Measurements from ENCODE around the gene R3HDM2. TPM values are rescaled to one million over a fixed set of nuclear protein-coding genes. Genes with fewer than 3 reads are reported as not detected.
A peak's percentile ranks its signal among the peaks of the same experiment; 100 is the strongest.
"Not testable (repeated sequence)": the region's sequence is repeated elsewhere in the genome, so short reads cannot be mapped to it uniquely, and the experiment has no call there.

Gene R3HDM2
- polyA plus RNA-seq, 1 donor from 2014 or later = 19.2 TPM

DNA sequence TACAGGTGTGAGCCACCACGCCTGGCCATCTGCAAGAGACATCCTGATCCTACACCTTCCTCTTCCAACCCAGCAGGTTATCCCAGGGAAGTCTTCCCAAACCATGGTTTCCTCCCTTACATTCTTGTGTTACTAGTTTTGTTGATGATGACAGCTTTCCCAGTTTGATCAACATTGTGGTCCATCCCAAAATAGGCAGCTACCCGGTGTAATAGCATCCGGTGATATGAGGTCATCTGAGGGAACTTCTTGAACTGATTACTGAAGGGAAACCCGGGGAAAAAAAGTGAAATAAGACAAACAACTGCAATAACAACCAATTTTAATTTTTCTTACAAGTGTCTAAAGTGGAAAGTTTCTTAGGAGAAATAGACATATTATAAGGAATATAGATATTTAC, 134.6 kb downstream of the R3HDM2 start:
- Mint-ChIP-seq H3K4me3 (no peak overlapping the region), H3K36me3 (peaks cover 5% of the 10 kb centered on the region), H3K27ac (no peak overlapping the region), H3K4me1 (peaks cover 0 to 5% (median 0%) of the 10 kb centered on the region in 3 donors), H3K27me3 (no peaks in the 10 kb centered on the region), H3K9me3 (no peaks in the 10 kb centered on the region)

DNA sequence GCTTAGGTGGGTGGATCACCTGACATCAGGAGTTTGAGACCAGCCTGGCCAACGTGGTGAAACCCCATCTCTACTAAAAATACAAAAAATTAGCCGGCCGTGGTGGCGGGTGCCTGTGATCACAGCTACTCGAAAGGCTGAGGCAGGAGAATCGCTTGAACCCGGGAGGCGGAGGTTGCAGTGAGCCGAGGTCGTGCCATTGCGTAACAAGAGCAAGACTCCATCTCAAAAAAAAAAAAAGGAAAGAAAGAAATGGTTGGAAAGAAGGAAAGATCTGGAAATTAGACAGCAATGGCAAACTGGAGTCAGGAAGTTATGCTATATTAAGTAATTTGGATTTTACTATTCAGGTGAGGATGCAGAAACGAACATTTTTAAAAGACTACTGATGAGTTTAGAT, 148.8 kb downstream of the R3HDM2 start:
- not testable (repeated sequence) for H3K4me3 Mint-ChIP-seq, H3K27ac Mint-ChIP-seq, H3K27me3 Mint-ChIP-seq, H3K9me3 Mint-ChIP-seq
- Mint-ChIP-seq H3K36me3 (peaks cover 17% of the 10 kb centered on the region), H3K4me1 (peaks cover 18 to 23% (median 21%) of the 10 kb centered on the region in 3 donors)

DNA sequence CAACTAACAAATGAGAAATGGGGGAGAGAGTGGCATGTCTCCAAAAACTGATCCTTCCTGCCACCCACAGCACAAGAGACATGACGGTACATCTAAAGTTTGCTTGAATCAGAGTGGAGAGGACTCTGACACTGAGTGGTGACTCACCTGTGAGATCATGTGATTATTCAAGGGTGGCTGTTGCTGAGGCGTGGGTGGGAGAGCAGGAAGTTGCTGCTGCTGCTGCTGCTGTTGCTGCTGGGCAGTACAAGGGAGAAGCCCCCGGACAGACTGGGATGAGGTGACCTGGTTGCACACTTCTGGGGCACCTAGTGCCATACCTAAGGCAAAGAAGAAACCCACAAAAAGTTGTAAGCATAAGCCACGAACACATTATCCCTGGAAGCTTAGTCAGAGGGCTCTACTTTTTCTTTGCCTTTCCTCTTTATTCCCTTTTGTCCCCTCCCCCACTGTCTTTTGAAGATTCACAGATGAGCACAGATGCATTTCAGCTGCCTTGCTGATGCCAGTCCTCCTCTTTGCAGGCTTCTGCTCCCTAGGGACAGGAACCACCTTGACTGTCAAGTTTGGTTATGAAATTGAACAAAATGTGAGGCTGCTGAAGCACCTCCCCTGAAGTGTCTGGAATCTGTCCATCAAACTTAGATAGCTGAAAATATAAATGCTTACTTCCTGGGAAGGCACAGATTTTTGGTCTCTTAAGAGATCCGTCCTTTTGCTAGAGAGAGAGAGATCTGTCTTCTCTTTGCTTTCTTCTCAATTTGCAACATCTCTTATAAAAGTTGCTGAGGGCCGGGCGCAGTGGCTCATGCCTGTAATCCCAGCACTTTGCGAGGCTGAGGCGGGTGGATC, 150.4 kb downstream of the R3HDM2 start:
- H3K27me3 Mint-ChIP-seq = no peaks in the 10 kb centered on the region
- H3K27ac Mint-ChIP-seq = peak overlapping the region; percentile 74 to 94 (median 88)
- H3K4me3 Mint-ChIP-seq = peak overlapping the region; percentile 24 to 86 (median 74)
- peaks cover 15 to 21% (median 18%) of the 10 kb centered on the region in 3 donors for H3K4me1 Mint-ChIP-seq
- no peaks in the 10 kb centered on the region for H3K9me3 Mint-ChIP-seq
- H3K36me3 Mint-ChIP-seq = peaks cover 19% of the 10 kb centered on the region

DNA sequence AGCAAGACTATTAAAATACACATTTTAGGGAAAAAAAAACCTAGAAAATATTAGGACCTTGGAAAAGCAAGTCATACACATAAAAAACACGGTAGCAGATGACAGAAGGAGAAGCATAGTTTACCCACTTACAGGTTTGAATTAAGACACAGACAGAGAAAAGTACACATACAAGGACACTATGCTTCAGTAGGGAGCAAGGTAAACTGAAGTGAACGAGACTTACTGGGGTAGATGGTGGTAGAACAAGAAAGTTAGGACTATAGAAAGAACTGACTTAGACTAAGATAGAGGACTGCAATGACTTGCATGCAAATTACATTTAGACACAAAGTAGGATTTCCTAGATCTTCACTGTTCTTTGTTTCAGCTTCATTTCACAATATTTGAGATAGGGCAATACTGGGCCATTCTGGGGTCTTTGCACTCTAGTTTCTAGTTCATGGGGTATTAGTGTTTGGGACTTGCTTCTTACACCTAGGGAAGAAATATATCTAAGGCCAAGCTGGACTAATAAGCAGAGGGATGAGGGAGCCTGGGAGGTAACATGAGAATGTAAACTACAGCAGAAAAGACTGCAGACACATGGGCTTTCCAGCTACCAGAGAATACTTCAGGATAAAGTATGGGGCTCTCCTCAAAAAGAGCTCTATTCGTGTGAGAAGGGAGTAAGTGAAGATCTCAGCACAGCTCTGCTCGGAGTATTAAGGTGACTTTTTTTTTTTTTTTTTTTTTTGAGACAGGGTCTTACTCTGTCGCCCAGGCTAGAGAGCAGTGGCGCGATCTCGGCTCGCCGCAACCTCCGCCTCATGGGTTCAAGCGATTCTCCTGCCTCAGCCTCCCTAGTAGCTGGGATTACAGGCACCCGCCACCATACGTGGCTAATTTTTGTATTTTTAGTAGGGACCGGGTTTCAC, 152.1 kb downstream of the R3HDM2 start:
- Mint-ChIP-seq H3K9me3 (no peaks in the 10 kb centered on the region), H3K4me3 (no peak overlapping the region), H3K4me1 (peaks cover 15 to 21% (median 18%) of the 10 kb centered on the region in 3 donors), H3K27ac (peak overlapping the region; percentile 21 to 84 (median 36)), H3K27me3 (no peaks in the 10 kb centered on the region), H3K36me3 (peaks cover 21% of the 10 kb centered on the region)

DNA sequence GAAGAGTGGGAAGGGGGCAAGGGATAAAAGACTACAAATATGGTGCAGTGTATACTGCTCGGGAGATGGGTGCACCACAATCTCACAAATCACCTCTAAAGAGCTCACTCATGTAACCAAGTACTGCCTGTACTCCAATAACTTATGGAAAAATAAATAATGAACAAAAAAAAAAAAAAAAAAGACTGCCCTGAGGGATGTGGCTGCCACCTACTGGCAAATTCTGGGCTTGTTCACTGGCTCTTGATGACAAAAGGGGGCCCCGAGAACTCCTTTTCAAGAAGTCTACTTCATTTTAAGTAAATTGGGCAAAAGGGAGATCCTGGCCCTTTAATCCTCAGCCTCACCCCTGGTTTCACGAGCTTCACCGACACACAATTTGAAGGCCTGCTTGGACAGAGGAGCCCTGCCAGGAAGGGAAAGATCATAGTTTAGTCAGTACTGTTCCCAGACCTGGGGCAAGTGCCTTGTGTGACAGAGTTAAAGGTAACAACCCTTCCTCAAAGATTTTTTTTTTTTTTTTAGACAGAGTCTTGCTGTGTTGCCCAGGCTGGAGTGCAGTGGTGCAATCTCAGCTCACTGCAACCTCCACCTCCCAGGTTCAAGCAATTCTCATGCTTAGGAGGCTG, 153.8 kb downstream of the R3HDM2 start:
- Mint-ChIP-seq H3K27ac (no peak overlapping the region), H3K36me3 (peaks cover 12% of the 10 kb centered on the region), H3K27me3 (no peaks in the 10 kb centered on the region), H3K9me3 (no peaks in the 10 kb centered on the region), H3K4me3 (no peak overlapping the region), H3K4me1 (peaks cover 15 to 19% (median 18%) of the 10 kb centered on the region in 3 donors)

DNA sequence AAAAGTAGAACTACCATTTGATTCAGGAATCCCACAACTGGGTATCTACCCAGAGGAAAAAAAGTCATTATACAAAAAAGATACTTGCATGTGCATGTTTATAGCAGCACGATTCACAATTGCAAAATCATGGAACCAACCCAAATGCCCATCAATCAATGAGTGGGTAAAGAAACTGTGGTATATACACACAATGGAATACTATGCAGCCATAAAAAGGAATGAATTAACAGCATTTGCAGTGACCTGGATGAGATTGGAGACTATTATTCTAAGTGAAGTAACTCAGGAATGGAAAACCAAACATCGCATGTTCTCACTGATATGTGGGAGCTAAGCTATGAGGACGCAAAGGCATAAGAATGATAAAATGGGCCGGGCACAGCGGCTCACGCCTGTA, 154.6 kb downstream of the R3HDM2 start:
- H3K9me3 Mint-ChIP-seq, H3K27ac Mint-ChIP-seq, H3K27me3 Mint-ChIP-seq, H3K4me3 Mint-ChIP-seq: not testable (repeated sequence)
- Mint-ChIP-seq H3K4me1 (peaks cover 14 to 20% (median 18%) of the 10 kb centered on the region in 3 donors), H3K36me3 (peaks cover 12% of the 10 kb centered on the region)

DNA sequence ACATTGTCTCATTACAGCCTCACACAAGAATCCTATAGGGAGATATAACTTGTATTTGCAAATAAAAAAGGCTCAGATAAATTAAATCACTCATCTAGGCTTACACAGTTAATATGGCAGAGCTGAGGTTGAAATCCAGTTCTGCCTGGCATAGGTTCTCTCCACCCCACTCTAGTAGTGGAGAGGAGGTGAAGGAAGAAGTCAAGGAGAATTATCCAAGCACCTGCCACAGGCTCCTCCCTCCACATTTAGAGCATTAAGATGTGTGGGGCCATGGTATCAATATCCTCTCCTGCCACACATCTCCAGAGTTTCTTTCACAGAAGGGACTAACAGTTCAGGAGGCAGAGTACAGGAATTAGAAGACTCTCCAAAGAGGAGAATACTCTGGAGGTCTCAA, 157.3 kb downstream of the R3HDM2 start:
- no peaks in the 10 kb centered on the region for H3K27me3 Mint-ChIP-seq
- no peak overlapping the region for H3K4me3 Mint-ChIP-seq
- H3K36me3 Mint-ChIP-seq = peaks cover 14% of the 10 kb centered on the region
- peaks cover 0 to 2% (median 1%) of the 10 kb centered on the region in 3 donors for H3K4me1 Mint-ChIP-seq
- H3K27ac Mint-ChIP-seq = no peak overlapping the region
- no peaks in the 10 kb centered on the region for H3K9me3 Mint-ChIP-seq

DNA sequence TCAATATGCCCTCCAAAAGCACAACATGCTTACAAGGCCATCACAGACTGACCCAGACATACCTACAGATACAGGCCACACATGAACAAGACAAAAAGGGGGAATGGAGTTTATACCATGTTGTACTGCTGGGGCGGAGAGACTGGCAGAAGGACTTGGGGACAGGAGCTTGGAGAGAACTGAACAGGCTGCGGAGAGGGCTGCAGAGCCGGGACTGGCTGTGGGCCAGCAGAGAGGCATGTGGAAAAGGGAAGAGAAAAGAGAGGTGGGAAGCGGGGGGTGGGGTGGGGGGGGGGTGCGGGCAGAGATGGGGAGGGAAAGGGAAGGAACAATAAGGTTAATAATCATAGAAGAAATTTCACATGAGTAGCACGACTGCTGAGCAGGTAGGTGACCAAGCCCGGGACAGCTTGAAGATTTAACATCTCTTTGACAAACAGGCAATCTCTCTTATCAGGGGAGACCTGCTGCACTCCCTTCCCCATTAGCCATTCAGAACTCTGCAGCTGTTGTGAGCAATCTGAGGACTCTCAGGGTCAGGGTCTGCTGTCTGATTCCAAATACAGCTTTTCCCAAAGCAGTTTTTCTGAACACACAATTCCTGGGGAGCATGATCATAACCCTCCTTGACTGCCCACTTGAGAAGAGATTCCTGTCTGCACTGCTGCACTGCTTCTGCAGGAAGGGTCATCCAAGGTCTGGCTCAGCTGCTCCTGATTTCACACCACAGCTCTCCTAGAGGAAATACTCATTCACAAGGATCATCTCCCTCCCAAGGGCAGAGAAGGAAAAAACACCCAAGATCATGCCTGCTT, 158.3 kb downstream of the R3HDM2 start:
- peaks cover 14% of the 10 kb centered on the region for H3K36me3 Mint-ChIP-seq
- peak overlapping the region in 1 of 3 donors; percentile 77 for H3K27ac Mint-ChIP-seq
- H3K4me1 Mint-ChIP-seq = peaks cover 0 to 2% (median 0%) of the 10 kb centered on the region in 3 donors
- H3K27me3 Mint-ChIP-seq = no peaks in the 10 kb centered on the region
- no peak overlapping the region for H3K4me3 Mint-ChIP-seq
- no peaks in the 10 kb centered on the region for H3K9me3 Mint-ChIP-seq

DNA sequence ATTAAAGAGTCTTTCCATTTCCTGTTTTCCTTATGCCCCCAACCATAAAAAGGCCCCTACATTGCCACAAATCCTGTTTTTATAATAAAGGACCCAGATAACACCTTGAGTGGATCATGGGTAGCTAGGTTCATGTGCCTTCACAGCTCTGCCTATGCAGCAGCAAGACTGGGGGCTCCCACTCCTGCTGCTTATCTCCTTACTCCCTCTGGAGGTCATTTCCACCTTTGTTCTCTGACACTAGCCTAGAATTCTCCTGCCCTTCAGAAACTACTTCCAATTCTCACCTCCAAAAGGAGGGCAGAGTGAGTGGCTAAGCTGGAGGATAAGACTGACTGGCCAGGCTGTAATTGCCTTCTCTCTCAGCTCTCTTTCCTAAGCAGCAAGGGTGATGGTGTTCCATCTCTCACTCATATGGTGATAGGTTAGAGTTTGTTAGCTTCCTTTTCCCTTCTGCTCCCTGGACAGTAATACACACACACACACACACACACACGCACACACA, 159.8 kb downstream of the R3HDM2 start:
- Mint-ChIP-seq H3K4me3 (no peak overlapping the region), H3K9me3 (no peaks in the 10 kb centered on the region), H3K27ac (no peak overlapping the region), H3K27me3 (no peaks in the 10 kb centered on the region), H3K4me1 (peaks cover 0 to 2% (median 0%) of the 10 kb centered on the region in 3 donors), H3K36me3 (peaks cover 12% of the 10 kb centered on the region)

DNA sequence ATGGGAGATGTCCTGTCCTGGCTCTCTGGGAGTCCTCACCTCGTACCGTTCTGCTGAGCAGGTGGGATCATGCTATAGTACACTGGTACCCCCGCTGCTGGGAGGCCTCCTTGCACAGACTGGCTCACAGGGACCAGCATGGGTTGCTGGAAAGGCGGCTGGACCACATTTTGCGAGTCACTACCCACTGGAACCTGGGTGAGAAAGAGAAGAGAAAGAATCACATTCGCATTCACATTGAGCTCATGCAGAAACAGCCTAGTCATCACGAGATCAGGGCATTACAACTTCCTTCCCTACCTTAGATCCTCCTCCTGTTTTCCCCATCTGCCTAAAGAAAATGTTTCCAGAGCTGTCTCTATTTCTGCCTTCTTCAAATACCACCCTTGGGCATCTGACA, 162.6 kb downstream of the R3HDM2 start:
- peak overlapping the region in 2 of 3 donors; percentile 39 to 59 for H3K27ac Mint-ChIP-seq
- H3K4me1 Mint-ChIP-seq = peaks cover 0 to 9% (median 4%) of the 10 kb centered on the region in 3 donors
- H3K4me3 Mint-ChIP-seq = no peak overlapping the region
- no peaks in the 10 kb centered on the region for H3K9me3 Mint-ChIP-seq
- no peaks in the 10 kb centered on the region for H3K27me3 Mint-ChIP-seq
- peaks cover 6% of the 10 kb centered on the region for H3K36me3 Mint-ChIP-seq

DNA sequence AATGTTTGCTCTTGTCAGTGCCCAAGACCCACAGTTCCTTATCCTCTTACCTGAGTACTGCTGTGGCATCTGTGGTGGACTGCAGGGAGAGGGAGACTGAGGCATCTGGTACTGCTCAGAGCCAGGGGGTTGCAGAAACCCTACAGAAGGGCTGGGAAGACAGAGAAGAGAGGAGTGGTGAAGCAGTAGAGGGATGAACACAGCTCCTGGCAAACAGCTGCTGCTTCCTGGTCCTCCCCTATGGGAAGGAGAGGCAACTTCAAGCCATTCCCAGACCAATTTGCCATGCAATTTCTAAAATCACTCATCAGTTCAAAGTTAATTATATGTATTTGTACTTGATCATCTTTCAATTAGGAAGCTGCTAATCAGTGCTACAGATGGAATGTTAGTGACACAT, 164.2 kb downstream of the R3HDM2 start:
- no peaks in the 10 kb centered on the region for H3K9me3 Mint-ChIP-seq
- no peak overlapping the region for H3K4me3 Mint-ChIP-seq
- H3K27ac Mint-ChIP-seq = peak overlapping the region in 1 of 3 donors; percentile 76
- no peaks in the 10 kb centered on the region for H3K27me3 Mint-ChIP-seq
- peaks cover 0 to 9% (median 4%) of the 10 kb centered on the region in 3 donors for H3K4me1 Mint-ChIP-seq
- peaks cover 6% of the 10 kb centered on the region for H3K36me3 Mint-ChIP-seq

DNA sequence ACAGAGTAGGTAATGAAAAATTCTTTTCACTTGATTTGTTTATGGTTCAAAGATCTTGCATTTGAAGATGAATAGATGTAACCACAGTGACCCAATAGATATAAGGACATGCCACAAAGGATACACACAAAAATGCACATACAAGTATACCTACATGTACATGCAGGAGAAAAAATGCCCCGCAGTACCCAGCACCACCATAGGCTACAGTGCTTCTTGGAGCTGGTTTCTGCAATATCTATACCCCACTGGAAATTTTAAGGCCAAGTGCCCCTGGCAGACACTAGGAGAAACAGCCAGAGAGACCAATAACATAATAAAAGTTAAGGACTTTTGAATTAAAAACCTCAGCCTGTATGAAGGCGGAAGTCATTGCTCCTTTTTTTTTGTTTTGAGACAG, 167.7 kb downstream of the R3HDM2 start:
- Mint-ChIP-seq H3K27ac (no peak overlapping the region), H3K4me1 (peaks cover 0 to 7% (median 4%) of the 10 kb centered on the region in 3 donors), H3K4me3 (no peak overlapping the region), H3K27me3 (no peaks in the 10 kb centered on the region), H3K9me3 (no peaks in the 10 kb centered on the region), H3K36me3 (peaks cover 3% of the 10 kb centered on the region)

DNA sequence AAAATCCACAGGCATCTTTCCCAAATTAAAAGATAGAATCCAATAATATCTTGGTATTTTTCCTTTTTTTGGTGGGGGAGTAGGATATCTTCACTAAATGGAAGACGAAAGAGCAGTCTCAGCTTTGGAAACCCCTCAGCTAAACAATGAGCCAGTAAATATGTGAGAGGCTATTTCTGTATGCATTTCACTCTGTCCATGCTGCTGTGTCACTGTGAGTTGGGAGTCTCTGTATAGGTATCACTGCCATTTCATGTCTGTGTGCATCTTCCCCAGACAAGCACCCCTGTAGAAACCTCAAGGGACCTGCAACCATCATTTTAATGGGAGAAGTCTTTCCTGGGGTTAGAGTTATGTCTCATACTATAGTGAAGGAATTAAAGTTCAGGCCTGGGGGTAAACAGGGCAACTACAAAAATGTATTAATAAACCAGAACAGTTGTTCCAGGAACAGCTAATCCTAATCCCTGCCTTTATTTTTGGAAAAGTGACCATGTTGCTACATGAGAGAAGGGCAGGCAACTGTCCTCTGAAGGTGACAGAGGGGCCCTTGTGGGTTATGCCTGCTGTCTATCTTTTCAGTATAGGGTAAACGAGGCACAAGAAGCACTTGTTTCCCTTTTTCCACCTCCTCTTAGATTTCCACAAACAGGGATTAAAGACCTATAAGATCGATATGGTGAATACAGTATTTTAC, 168.6 kb downstream of the R3HDM2 start:
- H3K9me3 Mint-ChIP-seq = no peaks in the 10 kb centered on the region
- H3K27ac Mint-ChIP-seq = no peak overlapping the region

More for the DNA sequence above, 168.6 kb downstream of the R3HDM2 start:
- H3K36me3 Mint-ChIP-seq = no peaks in the 10 kb centered on the region
- no peaks in the 10 kb centered on the region for H3K27me3 Mint-ChIP-seq
- peaks cover 0 to 7% (median 4%) of the 10 kb centered on the region in 3 donors for H3K4me1 Mint-ChIP-seq
- no peak overlapping the region for H3K4me3 Mint-ChIP-seq

Measured in IgD-negative memory B cell (primary cell).